Hepatocyte (in vitro differentiated cells): ENCODE data around the gene SCRN2.

ENCODE experiments used
- EZH2 ChIP-seq: fragments of 200-600 bp; sonication (generic); IDR thresholded peaks from 2 replicates; pipeline ENCODE4 v1.6.1; 2016; ENCODE audit warnings: antibody characterized with exemption, mild to moderate bottlenecking, borderline replicate concordance
- EZH2phosphoT487 ChIP-seq: fragments of 200-600 bp; sonication (generic); IDR thresholded peaks from one replicate; pipeline ENCODE4 v1.6.1; 2018; ENCODE audit warnings: antibody characterized with exemption, mild to moderate bottlenecking, low read depth, moderate library complexity; ENCODE audit not compliant: unreplicated experiment, severe bottlenecking
- TF ChIP-seq, protein P1 (sequence below): fragments of 200-600 bp; sonication (generic); IDR thresholded peaks from 2 replicates; pipeline ENCODE4 v1.5.1; 2016; ENCODE audit warnings: antibody characterized with exemption, mild to moderate bottlenecking; ENCODE audit not compliant: poor library complexity

DNA sequence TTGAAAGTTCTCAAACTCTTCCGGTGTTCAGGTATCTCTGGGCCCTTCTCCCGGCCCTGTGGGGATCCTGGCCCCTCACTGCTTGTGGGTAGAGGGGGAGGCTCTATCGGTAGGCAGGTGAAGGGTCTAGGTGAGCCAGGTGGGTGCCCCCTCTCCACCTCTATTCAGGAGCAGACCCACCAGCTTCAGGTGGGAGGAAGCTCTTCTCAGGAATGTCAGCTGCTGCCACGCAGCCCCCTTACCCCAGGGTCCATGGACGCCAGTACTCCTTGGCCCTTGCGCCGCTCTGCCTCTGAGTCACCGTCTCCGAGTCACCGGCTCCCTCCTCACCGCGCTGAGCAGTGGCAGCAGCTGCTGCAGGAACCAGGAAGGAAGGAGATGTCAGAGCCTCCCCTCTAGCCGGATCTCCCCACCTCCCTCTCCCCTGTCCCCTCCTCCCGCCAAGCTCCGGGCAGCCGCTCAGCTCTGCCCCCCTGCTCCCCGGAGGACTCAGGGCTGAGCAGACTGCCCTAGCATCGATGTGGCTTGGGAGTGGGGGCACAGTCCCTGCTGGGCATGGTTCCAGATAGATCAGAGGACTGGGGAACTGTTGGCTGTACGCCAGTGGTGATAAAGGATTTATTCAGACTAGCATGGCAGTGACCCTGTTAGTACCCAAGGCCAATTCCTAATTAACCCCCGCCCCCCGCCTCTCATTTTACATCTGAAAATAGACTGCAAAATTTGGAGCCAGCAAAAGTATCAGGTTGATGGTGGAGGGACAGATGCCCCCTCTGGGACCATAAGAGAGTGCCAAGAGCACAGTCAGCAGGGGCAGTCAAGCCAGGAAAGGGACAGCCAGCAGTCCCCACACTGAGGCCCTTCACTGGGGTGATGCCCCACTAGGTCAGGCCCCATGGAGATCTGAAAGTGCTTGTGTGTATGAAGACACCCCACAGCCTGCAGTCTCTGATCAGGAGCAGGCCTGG, 19.4 kb downstream of the SCRN2 start, which contains the start of gene OSBPL7:
- TF ChIP-seq, protein P1, sequence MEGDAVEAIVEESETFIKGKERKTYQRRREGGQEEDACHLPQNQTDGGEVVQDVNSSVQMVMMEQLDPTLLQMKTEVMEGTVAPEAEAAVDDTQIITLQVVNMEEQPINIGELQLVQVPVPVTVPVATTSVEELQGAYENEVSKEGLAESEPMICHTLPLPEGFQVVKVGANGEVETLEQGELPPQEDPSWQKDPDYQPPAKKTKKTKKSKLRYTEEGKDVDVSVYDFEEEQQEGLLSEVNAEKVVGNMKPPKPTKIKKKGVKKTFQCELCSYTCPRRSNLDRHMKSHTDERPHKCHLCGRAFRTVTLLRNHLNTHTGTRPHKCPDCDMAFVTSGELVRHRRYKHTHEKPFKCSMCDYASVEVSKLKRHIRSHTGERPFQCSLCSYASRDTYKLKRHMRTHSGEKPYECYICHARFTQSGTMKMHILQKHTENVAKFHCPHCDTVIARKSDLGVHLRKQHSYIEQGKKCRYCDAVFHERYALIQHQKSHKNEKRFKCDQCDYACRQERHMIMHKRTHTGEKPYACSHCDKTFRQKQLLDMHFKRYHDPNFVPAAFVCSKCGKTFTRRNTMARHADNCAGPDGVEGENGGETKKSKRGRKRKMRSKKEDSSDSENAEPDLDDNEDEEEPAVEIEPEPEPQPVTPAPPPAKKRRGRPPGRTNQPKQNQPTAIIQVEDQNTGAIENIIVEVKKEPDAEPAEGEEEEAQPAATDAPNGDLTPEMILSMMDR, result peak; percentile 57
- TF ChIP-seq EZH2phosphoT487 (no peak), EZH2 (no peak)
